A172 (cell line): ENCODE results near the gene COQ10B. TPM values are rescaled to one million over a fixed set of nuclear protein-coding genes. Genes with fewer than 3 reads are reported as not detected.
A peak's percentile ranks its signal among the peaks of the same experiment; 100 is the strongest.
"Not testable (repeated sequence)": the region's sequence is repeated elsewhere in the genome, so short reads cannot be mapped to it uniquely, and the experiment has no call there.

ENCODE experiments used
- DNase-seq: peaks from one replicate; pipeline ENCODE4 v3.0.0-alpha.2; 2015; ENCODE audit warnings: low spot score
- total RNA-seq: library from RNA; depleted of rRNA; stranded (reverse); fragments of >200 nt; shearing (Covaris generic); gene quantifications from 2 replicates; pipeline ENCODE4 v1.2.3, GENCODE V29; 2014; rRNA removed

The COQ10B gene
- total RNA-seq = 48.9 and 57.6 TPM in 2 replicates

DNA sequence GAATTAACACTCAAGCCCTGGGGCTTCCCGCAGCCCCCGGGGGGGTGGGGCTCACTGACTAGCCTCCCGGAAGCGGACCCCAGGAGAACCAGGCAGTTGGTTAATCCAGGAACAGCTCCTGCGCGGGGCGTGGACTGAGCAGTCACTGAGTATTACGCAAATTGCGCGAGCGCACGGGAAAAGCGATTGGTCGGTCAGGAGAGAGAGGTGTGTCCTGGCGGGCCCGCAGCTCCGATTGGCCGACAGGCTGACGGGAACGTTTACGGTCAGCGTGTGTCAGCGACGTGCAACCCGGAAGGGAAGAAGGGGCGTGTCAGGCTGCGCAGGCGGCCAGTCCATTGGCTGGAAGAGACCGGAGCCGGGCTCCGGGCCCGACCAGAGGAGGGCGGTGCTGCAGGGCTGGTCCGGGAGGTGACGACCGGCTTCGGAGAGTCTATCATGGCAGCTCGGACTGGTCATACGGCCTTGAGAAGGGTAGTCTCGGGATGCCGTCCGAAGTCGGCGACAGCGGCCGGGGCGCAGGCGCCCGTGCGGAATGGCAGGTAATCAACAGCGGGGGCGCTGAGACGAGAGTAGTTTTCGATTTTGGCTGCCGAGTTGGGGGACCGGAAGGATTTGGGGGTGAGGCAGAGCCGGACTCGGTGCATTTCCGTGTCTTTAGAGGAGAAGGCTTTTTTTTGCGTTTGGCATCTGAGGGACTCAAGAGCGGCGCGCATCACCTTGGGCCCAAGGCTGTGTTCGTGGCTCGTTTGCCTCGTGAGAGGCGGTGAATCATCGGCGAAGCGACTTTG, at the start of gene COQ10B:
TSS of gene COQ10B (plus strand) at position 430 of the 791 bp plus-strand sequence. CDS start at position 439, 9 bp downstream.
- DNase-seq = peak; percentile 100

DNA sequence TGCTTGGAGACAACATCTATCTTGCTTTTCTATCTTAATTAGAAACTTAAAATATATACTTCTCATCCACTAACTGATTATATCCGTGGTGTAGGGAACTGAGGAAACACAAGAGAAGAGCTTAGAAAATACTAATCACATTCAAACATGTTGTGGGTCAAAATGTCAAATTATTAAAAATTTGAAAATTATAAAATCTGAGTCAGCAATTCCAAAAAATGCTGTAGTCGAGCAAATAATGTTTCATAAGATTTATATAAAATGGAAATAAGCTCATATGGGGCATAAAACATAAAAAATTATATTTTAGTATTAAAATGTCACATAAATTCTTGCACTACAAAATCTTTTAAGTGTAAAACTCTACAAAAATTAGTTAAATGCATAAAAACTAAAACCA, 47.8 kb upstream of the COQ10B start:
- no peak for DNase-seq

DNA sequence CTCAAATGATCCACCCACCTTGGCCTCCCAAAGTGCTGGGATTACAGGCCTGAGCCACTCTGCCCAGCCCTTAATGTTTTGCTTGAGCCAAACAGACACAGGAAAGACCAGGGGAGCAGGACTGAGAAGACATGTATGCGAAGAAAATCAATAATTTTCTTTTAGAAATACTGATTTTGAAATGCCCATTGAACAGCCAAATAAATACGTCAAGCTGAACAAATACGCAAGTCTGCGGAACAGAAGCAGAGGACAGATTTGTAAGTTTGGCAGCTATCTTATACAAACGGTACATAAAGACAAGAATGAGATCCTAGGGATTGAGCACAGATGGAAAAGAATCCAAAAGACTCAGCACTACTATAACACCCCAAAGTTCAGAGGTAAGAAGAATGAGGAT, 39.3 kb upstream of the COQ10B start:
- no peak for DNase-seq

DNA sequence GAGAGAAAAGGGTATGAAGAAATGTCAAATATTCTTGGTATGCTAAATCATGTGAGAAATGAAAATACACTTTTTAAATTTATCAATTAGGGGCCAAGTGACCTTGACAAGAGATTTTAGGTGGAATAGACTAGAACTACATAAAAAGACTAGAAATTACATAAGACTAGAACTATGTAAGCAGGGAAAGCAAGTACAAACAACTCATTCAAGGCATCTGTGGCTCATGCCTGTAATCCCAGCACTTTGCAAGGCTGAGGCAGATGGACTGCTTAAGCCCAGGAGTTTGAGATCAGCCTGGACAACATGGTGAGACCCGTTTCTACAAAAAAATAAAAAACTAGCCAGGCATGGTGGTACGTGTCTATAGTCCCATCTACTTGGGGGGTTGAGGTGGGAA, 38.8 kb upstream of the COQ10B start:
- DNase-seq = no peak

DNA sequence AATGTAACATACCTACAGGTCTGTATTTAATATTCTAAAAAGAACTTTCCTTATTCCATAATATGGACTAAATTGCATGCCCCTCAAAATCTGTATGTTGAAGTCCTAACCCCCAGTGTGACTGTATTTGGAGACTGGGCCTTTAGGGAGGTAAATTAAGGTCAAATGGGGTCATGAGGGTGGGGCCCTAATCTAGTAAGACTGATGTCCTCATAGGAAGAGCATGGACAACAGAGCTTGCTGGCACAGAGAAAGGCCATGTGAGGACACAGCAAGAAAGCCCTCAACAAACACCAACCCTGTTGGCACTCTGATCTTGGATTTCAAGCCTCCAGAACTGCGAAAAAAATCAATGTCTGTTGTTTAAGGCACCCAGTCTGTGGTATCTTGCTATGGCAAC, 37.1 kb upstream of the COQ10B start:
- no peak for DNase-seq

DNA sequence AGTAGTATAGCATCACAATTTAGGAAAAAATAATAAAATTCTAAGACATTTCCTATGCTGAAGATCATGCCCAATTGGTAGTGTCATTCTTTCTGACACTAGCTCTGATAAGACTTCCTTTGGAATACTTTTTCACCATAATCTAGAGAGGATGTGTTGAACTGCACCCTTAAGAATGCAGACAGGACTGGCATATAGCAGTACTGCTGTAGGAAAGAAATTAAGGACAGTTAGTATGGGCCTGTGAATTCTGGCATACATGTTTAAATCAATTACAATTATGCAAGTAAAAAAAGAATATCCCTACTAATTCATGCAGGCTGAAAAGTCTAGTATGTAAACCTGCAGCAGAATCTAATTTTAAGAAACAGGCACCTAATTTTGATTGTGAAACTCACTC, 33.9 kb upstream of the COQ10B start:
- DNase-seq = no peak

DNA sequence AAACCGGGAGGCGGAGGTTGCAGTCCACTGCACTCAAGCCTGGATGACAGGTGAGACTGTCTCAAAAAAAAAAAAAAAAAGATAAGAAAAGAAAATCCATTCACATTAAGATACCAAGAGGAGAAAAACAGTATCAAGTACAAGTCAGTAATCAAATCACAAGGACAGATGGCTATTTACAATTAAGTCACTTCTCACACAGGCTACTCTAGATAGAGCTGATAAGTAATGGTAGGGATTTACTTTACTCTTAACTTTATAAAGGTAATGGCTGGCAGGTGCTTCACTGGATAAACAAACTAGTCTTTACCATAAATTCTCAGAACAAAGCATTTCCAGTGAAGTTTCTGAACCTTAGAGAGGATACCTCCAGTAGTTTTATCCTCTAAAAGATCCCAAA, 30.0 kb upstream of the COQ10B start:
- no peak for DNase-seq

DNA sequence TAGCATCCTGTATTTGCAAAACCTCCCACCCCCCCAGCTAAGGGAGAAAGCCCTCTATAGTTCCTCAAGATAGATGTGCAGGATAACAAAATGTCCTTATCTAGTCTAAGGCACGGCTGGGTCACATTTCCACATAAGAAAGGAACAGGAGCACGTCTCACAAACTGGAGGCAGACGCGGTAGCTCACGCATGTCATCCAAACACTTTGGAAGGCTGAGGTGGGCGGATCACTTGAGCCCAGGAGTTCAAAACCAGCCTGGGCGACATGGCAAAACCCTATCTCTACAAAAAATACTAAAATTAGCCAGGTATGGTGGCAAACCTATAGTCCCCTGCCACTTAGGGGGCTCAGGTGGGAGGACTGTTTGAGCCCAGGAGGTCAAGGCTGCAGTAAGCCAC, 27.8 kb upstream of the COQ10B start:
- no peak for DNase-seq

DNA sequence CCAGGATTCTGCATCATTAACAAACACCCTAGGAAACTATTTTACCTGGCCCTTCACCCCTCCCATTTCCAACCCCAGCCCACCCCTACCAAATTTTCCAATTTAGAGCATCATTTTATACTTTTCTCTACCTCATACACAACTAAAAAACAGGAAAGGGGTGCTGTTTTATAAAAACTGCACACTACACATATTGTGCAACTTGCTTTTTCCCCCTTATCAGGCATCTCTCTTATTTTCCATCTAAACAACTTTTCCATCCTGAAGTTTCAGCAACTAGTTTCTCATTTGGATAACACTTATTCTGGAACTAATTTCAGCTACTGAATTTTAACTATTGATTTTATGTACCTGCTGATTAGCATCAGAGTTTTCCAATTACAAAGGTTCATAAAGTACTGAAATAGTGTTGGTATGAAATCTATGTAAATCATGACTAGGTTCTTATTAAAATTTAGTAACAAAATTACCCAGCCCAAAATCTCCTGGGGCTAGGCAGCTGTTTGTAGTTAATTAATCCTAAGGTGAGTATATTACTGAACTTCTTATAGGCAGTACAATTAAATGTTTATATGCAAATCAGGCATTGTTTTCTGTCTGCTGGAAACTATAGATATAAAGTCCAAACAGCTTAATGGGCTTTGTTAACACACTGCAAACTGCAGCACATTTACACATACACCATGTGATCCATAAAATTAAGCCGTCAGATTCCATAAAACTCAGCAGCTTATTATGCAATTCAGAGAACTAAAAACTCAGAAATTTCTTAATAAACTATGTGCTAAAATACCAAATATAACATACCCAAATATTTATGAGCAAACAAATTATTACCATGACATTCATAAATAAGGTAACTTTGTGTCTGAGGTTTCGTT, 26.4 kb upstream of the COQ10B start:
- no peak for DNase-seq

DNA sequence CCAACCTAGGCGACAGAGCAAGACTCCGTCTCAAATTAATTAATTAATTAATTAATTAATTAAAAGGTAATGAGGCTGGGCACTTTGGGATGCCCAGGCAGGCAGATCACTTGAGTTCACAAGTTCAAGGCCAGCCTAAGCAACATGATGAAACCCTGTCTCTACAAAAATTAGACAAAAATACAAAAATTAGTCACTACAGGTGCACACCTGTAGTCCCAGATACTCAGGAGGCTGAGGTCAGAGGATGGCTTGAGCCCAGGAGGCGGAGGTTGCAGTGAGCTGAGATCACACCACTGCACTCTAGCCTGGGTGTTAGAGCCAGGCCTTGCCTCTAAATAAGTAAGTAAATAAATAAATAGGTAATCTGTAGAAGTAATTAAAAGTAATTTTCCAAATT, 25.4 kb upstream of the COQ10B start:
- DNase-seq = no peak

DNA sequence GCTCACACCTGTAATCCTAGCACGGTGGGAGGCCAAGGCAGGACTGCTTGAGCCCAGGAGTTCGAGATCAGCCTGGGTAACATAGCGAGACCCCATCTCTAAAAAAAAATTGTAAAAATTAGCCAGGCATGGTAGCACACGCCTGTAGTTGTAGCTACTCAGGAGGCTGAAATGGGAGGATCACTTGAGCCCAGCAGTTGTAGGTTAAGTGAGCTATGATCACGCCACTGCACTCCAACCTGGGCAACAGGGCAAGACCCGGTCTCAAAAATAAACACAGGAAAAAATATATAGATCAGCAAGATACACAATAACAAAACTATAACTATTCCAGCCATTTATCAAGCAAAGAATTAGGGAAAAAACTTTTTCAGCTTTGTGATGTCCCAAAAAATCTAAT, 21.5 kb upstream of the COQ10B start:
- no peak for DNase-seq

DNA sequence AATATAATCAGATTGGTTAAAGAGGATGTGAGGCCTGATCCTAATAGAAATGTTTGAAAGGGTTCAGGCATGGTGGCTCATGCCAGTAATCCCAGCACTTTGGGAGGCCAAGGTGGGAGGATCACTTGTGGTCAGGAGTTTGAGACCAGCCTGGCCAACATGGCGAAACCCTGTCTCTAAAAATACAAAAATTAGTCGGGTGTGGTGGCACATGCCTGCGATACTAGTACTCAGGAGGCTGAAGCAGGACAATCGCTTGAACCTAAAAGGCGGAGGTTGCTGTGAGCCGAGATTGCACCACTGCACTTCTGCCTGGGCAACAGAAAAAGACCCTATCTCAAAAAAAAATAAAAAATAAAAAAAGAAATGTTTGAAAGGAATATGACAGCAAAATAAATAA, 20.8 kb upstream of the COQ10B start:
- not testable (repeated sequence) for DNase-seq

DNA sequence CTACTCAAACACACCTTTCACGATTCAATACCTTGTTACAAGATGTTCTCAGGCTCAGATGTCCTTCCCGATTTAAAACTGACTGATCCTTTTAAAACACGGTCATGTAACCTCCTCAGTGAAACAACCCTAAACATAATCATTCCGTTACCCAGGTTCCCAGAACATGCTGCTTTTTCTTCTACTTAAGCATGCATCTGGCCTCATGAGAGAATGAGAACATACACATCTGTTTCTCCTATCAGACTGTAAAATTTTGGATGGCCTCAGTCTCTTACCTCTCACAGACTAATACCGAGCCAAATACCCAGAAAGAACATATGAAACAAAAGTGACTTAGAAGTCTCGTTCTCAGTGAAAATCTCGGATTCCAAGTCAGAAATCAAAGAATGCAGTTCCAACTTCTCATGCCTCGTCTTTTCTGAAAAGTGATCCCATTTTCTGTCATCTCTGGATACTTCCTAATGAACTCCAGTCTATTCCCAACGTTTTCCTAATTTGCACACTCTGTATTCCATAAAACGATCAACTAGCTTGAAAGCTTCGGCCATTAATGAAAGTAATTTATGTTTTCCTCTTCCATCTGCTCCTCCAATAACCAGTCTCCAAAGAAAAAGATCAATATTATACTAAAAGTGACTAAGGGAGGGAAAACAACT, 19.4 kb upstream of the COQ10B start:
- DNase-seq = peak; percentile 11

DNA sequence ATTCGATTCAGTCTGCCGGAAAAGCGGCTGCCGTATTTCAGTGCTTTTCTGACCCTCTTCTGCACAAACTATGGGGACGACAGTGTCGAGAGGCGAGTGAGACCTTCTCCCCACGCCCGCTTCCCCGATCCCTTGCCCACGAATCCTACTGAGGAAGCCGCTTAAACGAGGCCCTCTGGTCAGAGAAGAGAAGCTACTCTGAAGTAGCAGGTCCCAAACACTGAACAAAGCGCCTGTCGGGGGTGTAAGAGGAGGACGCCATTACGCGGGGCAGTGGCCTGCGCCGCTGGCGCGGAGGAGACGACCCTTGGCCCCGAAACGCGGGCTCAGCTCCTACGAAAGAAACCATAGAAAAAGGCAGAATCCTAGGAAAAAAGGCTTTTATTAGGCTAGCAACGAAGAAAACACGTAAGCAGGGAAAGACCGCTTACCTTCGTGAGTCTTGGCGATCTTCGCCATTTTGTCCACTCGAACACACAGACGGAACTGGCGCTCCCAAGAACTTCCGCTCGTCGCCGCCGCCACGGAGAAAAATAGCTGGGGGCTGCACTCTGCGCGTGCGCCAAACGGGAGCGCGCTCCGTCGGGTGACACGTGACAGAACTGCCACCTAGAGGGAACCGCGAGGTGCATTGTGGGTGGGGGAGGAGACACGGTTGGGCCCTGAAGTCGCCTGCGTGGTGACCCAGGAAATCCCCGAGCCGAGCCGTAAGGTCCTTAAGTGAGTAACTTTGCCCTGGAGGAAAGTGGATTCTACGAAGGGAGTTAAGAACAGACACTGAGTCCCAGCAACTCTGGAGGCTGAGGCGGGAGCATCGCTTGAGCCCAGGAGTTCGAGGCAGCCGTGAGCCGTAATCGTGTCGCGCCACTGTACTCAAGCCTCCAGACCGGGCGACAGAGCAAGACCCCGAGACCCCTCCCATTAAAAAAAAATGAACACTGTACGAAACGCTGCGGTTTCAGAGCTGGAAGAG, 18.5 kb upstream of the COQ10B start, which contains the start of gene SF3B1:
TSS of gene SF3B1 (minus strand) at position 488 of the 973 bp plus-strand sequence. CDS start at position 459, 29 bp downstream.
- peak; percentile 97 for DNase-seq

DNA sequence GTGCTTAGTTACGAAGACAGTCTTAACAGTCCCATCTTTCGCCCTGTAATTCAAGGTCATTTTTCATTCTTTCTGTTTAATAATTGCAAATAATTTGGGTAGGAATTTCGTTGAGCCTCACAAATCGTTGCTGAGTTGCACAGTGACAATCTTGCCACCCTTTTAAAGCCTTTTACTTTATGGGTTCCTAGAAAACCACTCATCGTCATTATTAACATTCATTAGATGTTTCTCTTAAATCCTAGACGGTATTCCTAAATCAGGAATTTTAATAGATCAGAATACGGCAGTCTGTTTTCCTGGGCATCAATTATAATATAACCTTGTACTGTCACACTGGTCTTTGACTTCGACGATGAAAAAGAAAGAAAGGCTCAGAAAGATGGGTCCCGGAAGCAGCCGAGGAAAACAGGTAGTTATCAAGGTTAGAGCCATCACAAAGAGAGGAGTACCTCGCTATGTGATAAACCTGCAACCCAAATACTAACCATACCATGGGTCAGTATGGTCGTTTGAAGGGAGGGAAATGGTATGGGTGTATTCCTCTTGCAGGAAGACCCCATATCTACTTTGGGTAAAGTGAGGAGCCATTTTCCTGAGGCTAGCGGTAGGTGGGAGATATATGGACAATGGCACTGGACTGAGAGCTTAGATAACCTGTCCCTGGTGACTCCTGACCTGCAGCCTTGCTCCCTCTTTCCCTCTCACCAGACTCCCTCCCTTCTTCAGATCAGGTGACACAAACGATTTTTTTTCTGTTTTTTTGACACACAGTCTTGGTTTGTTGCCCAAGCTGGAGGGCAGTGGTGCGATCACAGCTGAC, 17.5 kb upstream of the COQ10B start:
- peak; percentile 21 for DNase-seq

DNA sequence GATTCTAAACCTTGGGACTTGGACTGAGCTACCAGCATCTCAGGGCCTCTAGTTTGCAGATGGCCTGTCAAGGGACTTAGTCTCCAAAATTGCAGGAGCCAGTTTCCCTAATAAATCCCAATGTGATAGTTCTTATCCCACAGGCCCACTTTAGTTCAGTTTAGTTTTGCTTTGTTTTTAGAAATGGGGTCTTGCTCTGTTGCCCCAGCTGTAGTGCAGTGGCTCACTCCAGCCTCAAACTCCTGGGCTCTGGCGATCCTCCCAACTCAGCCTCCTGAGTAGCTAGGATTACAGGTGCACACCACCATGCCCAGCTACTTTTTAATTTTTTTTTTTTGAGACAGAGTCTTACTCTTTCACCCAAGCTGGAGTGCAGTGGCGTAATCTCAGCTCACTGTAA, 16.0 kb upstream of the COQ10B start:
- no peak for DNase-seq

DNA sequence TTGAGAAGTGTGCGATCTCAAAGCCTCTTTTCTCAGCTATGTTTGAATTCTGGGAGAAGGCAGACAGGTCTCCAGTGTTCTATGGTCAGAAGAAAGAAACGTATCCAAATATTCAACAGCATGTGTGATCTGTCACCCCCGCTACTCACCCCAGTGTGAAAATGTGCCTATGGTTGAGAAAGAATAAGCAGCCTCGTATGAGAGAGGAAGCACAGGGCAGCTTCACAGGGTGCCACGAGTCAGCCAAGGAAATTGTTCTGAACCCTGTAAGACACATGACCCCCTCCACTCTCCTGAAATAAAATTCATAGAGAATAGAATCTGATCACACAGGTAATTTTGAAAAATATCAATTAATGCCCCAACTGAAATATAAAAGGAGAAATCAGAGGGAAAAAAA, 10.5 kb upstream of the COQ10B start:
- no peak for DNase-seq

DNA sequence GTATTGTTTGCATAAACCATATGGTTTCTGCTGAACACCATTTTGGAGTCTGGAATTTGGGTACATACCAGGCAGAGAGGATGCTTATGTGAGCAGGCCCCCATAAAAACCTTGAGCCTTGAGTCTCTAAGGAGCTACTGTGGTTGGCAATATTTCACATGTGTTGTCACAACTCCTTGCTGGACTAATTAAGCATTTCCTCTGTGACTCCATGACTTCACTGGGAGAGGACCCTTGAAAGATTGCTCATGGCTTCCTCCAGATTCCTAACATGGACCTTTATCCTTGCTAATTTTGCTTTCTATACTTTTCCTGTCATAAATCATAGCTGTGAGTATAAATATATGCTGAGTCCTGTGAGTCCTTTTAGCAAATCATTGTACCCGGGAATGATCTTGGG, 7.6 kb upstream of the COQ10B start:
- peak; percentile 43 for DNase-seq

DNA sequence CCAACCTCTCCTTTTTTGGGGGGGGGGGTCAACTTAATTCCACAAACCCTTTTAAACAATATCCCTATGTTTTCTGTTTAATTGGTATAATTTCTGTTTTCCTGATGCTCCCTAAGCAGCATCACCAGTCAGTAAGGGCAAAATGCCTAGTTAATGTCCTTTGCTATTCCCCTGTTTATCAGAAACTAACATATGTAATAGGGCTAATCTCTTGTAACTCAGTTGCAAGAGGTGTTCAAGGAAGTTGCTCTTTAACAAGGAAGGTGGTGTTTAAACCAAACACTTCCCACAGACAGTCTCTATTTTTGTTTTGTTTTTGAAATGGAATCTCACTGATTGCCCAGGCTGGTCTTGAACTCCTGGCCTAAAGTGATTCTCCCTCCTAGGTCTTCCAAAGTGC, 6.5 kb upstream of the COQ10B start:
- DNase-seq = no peak

DNA sequence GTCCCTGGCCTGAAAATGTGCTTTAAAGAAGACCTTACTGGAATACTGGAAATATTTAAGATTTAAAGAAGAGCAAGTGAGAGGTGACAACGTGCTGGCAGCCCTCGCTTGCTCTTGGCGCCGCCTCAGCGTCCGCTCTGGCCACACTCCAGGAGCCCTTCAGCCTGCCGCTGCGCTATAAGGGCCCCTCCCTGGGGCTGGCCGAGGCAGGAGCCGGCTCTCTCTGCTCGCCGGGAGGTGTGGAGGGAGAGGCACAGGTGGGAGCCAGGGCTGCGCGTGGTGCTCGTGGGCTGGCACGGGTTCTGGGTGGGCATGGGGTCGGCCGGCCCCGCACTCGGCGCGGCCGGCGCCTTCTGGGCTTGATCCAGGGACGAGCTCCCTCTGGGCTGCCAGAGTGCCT, 2.9 kb upstream of the COQ10B start:
- no peak for DNase-seq
